BLaER1 treated with 17β-estradiol and CSF1 and Interleukin-3, amounts not matched to agents 10 nM and 100 nM (cell line): ENCODE measurements around the gene SPATA2L.

ENCODE experiments used
- H3K27ac ChIP-seq, 11 experiments: shearing (Covaris generic); formaldehyde crosslinking; 2 replicates each; pipeline ENCODE4 v1.8.1; 2022
- H3K27me3 ChIP-seq, 11 experiments: shearing (Covaris generic); formaldehyde crosslinking; 2 replicates each; pipeline ENCODE4 v1.8.1; 2022
- H3K36me3 ChIP-seq, 11 experiments: shearing (Covaris generic); formaldehyde crosslinking; 2 replicates each; pipeline ENCODE4 v1.8.1; 2022
- H3K4me1 ChIP-seq, 10 experiments: shearing (Covaris generic); formaldehyde crosslinking; 2 replicates each; pipeline ENCODE4 v1.8.1; 2022
- H3K4me2 ChIP-seq, 11 experiments: shearing (Covaris generic); formaldehyde crosslinking; 2 replicates each; pipeline ENCODE4 v1.8.1; 2022
- H3K4me3 ChIP-seq, 10 experiments: shearing (Covaris generic); formaldehyde crosslinking; 2 replicates each; pipeline ENCODE4 v1.8.1; 2022
- H3K9ac ChIP-seq, 11 experiments: shearing (Covaris generic); formaldehyde crosslinking; 2 replicates each; pipeline ENCODE4 v1.8.1; 2022
- H3K9me3 ChIP-seq, 11 experiments: shearing (Covaris generic); formaldehyde crosslinking; replicated peaks in 1 of 11; 2 replicates each; pipeline ENCODE4 v1.8.1; 2022
- H4K20me1 ChIP-seq, 11 experiments: shearing (Covaris generic); formaldehyde crosslinking; 2 replicates each; pipeline ENCODE4 v1.8.1; 2022
- Cebpa-rat ChIP-seq, 11 experiments: shearing (Covaris generic); IDR thresholded peaks; 2 replicates each; pipeline ENCODE4 v1.8.1; 2022

The SPATA2L gene, protein sequence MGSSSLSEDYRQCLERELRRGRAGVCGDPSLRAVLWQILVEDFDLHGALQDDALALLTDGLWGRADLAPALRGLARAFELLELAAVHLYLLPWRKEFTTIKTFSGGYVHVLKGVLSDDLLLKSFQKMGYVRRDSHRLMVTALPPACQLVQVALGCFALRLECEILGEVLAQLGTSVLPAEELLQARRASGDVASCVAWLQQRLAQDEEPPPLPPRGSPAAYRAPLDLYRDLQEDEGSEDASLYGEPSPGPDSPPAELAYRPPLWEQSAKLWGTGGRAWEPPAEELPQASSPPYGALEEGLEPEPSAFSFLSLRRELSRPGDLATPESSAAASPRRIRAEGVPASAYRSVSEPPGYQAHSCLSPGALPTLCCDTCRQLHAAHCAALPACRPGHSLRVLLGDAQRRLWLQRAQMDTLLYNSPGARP

DNA sequence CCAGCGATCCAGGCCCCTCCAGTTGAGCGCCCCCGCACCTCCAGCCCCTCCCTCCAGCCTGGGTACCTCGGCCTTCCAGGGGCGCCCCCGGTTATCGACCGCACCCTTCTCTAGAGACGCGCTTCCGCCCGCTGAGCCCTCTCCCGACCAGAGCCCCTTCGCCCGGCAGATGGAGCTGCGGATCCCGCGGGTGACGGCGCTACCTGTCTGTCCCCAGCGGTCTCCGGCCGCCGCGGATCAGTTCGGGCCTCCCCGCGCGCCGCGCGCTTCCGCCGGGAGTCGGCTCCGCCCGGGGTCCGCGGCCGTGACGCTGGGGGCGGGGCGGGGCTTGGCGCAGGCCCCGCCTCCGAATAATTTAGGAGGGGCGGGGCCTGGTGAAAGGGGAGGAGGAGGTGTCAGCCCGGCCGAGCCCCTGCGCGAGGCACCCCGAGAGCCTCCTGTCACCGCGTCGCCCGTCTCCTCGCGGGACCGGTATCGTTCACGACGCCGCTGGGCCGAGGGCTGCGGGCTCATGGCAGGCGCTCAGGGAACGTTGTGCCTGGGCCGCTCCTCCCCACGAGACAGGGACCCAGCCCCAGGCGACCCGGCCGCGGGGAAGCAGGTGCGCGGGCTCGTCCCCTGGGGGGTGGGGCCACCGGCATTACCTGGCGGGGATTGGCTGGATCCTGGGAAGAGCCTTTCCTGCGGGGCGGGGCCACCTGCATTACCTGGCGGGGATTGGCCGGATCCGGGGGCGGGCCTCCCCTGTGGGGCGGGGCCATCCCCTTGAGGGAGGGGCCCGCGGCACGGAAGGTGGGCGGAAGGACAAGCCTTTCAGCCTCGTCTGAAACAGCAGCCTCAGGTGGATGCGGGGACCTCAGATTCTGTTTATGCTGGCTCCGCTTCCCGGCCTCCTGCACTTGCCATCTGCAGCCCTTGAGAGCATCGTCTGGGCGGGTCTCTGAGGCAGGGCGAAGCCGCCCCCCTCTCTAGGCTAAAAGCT lies at the start of gene SPATA2L:
SPATA2L (minus strand) TSS at position 281 of the 982 bp plus-strand sequence. CDS start 473 bp downstream, outside the sequence.
- H3K27ac ChIP-seq, result peak within 1 kb of the TSS; percentile 59 to 77 (median 72)

DNA sequence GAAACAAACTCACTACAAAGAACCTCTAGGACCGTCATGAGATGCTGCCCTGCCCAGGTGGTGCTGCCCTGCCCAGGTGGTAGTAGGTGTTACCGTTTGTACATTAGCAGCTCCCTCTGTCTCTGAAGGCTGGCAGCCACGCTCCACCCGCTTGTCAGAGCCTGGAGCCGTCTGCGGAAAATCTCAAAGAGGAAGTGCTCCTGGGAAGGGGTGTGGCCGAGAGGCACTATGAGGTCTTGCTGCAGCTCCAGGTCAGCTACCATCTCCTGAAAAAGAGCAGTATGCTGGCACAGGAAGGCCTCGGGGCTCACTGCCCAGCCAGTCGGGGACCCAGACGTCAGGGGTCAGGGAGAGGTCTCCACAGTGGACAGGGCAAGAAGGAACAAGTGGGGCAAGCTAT lies 48.1 kb upstream of the SPATA2L start:
- TF ChIP-seq Cebpa-rat (IDR thresholded peaks at IDR 0.05), result no peak
- no peaks in the 10 kb centered on the region for H3K9me3 ChIP-seq
- peaks cover 6 to 17% (median 12%) of the 10 kb centered on the region in 10 experiments; a peak in 17 of 20 replicates for H3K4me1 ChIP-seq
- H3K9ac ChIP-seq, result no peak overlapping the region; a peak in 1 of 22 replicates
- peaks cover 0 to 56% (median 22%) of the 10 kb centered on the region in 11 experiments; a peak in 11 of 22 replicates for H4K20me1 ChIP-seq
- H3K4me3 ChIP-seq, result no peak overlapping the region
- no peaks in the 10 kb centered on the region for H3K27me3 ChIP-seq
- H3K4me2 ChIP-seq, result peak overlapping the region in 8 of 11 experiments; percentile 6 to 79 (median 44); a peak in 12 of 22 replicates
- H3K36me3 ChIP-seq, result peaks cover 0 to 100% (median 97%) of the 10 kb centered on the region in 11 experiments; a peak in 20 of 22 replicates
- H3K27ac ChIP-seq, result peak overlapping the region in 1 of 11 experiments; percentile 9; a peak in 1 of 22 replicates

More for the DNA sequence above, at the start of gene SPATA2L:
- H3K4me2 ChIP-seq, result peak within 1 kb of the TSS; percentile 100
- peak within 1 kb of the TSS; percentile 72 to 86 (median 80) for H3K9ac ChIP-seq
- H3K4me1 ChIP-seq, result peaks cover 24 to 51% (median 38%) of the 10 kb centered on the region in 10 experiments
- no peak for TF ChIP-seq Cebpa-rat (IDR thresholded peaks at IDR 0.05)
- peak within 1 kb of the TSS; percentile 67 to 80 (median 74) for H3K4me3 ChIP-seq
- no peaks in the 10 kb centered on the region for H3K9me3 ChIP-seq
- H3K27me3 ChIP-seq, result no peaks in the 10 kb centered on the region
- peaks cover 27 to 48% (median 40%) of the 10 kb centered on the region in 11 experiments; a peak in 21 of 22 replicates for H4K20me1 ChIP-seq
- peaks cover 0 to 24% (median 14%) of the 10 kb centered on the region in 11 experiments; a peak in 17 of 22 replicates for H3K36me3 ChIP-seq

DNA sequence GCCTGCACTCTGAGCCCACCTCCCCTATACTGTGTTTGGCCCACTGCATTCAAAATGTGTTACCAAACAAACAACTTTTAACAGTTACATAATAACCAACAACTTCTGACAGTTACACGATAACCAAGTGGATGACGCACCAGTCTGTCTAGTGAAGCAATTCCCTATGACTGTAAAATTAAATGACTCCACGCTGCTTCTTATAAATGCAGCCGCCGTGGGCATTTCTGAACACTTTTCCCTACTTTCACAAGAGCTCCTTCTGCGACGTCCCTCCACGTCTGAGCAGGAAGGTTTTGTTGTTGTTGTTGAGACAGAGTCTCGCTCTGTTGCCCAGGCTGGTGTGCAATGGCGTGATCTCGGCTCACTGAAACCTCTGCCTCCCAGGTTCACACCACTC lies 47.4 kb upstream of the SPATA2L start:
- TF ChIP-seq Cebpa-rat (IDR thresholded peaks at IDR 0.05), result no peak
- Histone ChIP-seq H3K27me3 (no peaks in the 10 kb centered on the region), H3K4me1 (peaks cover 6 to 16% (median 11%) of the 10 kb centered on the region in 10 experiments; a peak in 17 of 20 replicates), H3K4me2 (peak overlapping the region in 2 of 11 experiments; percentile 61 to 79; a peak in 3 of 22 replicates), H3K4me3 (no peak overlapping the region), H3K9me3 (no peaks in the 10 kb centered on the region), H3K36me3 (peaks cover 0 to 100% (median 97%) of the 10 kb centered on the region in 11 experiments; a peak in 20 of 22 replicates), H3K9ac (no peak overlapping the region), H4K20me1 (peaks cover 0 to 57% (median 26%) of the 10 kb centered on the region in 11 experiments; a peak in 11 of 22 replicates), H3K27ac (no peak overlapping the region)

DNA sequence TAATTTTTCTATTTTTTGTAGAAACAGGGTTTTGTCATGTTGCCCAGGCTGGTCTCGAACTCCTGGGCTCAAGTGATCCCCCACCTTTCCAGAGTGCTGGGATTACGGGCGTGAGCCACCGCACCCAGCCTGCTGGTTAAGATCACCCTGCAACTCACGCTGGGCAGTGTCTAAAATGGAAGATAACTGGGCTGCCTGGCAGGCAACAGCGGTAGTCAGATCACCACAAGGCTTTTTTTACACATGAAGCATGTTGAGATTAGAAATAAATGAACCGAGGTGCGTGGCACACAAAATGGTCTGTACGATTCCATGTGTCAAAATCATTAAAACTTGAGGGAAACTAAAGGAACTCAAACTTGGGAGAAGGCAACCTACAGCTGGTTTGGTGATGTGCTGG lies 46.6 kb upstream of the SPATA2L start:
- TF ChIP-seq Cebpa-rat (IDR thresholded peaks at IDR 0.05), result no peak
- Histone ChIP-seq H3K9ac (no peak overlapping the region), H3K27me3 (no peaks in the 10 kb centered on the region), H3K4me3 (no peak overlapping the region), H3K4me1 (peaks cover 7 to 16% (median 11%) of the 10 kb centered on the region in 10 experiments; a peak in 17 of 20 replicates), H3K27ac (no peak overlapping the region), H4K20me1 (peaks cover 0 to 59% (median 25%) of the 10 kb centered on the region in 11 experiments; a peak in 13 of 22 replicates), H3K36me3 (peaks cover 0 to 100% (median 97%) of the 10 kb centered on the region in 11 experiments; a peak in 20 of 22 replicates), H3K4me2 (no peak overlapping the region), H3K9me3 (no peaks in the 10 kb centered on the region)

DNA sequence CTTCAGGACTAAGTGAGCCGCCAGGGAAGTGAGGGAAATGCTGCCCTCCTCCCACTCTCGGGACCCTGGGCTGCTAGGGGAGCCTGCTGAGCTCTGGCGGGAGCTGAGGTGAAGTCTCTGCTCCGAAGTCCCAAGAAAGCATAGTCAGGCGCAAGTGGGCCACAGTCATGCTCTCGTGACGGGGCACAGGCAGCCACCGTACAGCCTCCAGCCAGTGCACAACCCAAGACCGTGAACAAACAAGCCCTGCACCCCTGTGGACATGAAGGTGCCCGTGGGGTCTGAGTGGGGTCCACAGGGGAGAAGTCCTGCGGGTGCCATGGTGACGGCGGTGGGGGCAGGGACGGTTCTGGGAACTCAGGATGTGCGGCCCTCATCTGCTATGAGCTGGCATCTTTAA lies 44.5 kb upstream of the SPATA2L start:
- no peak for TF ChIP-seq Cebpa-rat (IDR thresholded peaks at IDR 0.05)
- H3K4me2 ChIP-seq, result no peak overlapping the region
- no peaks in the 10 kb centered on the region for H3K27me3 ChIP-seq
- peaks cover 0 to 71% (median 31%) of the 10 kb centered on the region in 11 experiments; a peak in 18 of 22 replicates for H4K20me1 ChIP-seq
- no peaks in the 10 kb centered on the region for H3K9me3 ChIP-seq
- peaks cover 7 to 22% (median 13%) of the 10 kb centered on the region in 10 experiments; a peak in 17 of 20 replicates for H3K4me1 ChIP-seq
- no peak overlapping the region for H3K9ac ChIP-seq
- H3K4me3 ChIP-seq, result no peak overlapping the region
- peaks cover 0 to 100% (median 98%) of the 10 kb centered on the region in 11 experiments; a peak in 20 of 22 replicates for H3K36me3 ChIP-seq
- H3K27ac ChIP-seq, result no peak overlapping the region

DNA sequence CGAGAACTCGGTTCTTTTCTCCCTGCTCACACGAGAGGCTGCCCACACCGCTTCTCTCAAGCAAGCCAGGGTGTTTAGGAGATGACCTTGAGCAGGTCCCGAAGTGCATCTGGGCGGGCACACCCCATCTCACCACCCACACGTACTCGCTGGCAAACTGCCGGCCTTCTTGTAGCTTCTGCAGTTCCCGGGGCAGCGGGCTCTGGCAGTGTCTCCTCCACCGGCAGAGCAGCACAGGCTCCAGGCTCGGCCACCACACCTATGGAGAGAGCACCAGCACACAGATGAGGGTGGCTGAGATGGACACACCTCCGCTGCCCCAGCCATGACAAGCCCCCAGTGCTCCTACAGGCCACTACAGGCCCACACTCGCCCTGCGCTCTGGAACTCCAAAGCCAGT lies 43.3 kb upstream of the SPATA2L start:
- Histone ChIP-seq H3K27ac (no peak overlapping the region), H3K27me3 (no peaks in the 10 kb centered on the region), H3K4me1 (peaks cover 5 to 20% (median 7%) of the 10 kb centered on the region in 10 experiments; a peak in 17 of 20 replicates), H3K36me3 (peaks cover 11 to 100% (median 98%) of the 10 kb centered on the region in 11 experiments), H3K4me3 (no peak overlapping the region), H3K9me3 (no peaks in the 10 kb centered on the region), H3K9ac (peak overlapping the region in 1 of 11 experiments; percentile 18; a peak in 1 of 22 replicates), H3K4me2 (no peak overlapping the region), H4K20me1 (peaks cover 0 to 71% (median 34%) of the 10 kb centered on the region in 11 experiments; a peak in 18 of 22 replicates)
- no peak for TF ChIP-seq Cebpa-rat (IDR thresholded peaks at IDR 0.05)

DNA sequence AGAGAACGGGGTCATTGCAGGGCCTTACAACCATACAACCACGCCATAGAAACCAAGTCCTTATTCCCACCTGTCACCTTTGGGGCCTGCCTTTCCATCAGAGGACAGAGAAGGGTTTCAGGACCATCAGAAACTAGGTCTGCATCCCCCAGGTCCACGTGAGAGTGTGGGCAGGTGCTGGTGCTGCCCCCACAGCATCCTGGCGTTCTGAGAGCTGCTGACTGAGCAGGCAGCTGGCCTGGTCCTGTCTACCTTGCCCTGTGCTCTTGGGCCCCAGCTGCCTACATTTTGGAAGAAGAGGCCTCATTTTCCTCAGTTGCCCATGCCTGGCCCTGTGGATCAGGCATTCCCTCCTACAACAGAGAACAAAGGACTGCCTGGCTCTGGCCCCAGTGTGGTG lies 41.4 kb upstream of the SPATA2L start:
- Histone ChIP-seq H3K4me1 (peaks cover 0 to 11% (median 2%) of the 10 kb centered on the region in 10 experiments; a peak in 12 of 20 replicates), H3K27ac (no peak overlapping the region), H3K9ac (peak overlapping the region in 5 of 11 experiments; percentile 2 to 23 (median 4); a peak in 4 of 22 replicates), H3K4me2 (no peak overlapping the region), H3K27me3 (no peaks in the 10 kb centered on the region), H3K4me3 (no peak overlapping the region), H3K9me3 (no peaks in the 10 kb centered on the region), H4K20me1 (peaks cover 0 to 90% (median 47%) of the 10 kb centered on the region in 11 experiments; a peak in 20 of 22 replicates), H3K36me3 (peaks cover 29 to 100% (median 98%) of the 10 kb centered on the region in 11 experiments)
- no peak for TF ChIP-seq Cebpa-rat (IDR thresholded peaks at IDR 0.05)
